Endothelial cell (in vitro differentiated cells): ENCODE results near the gene PCA3. TPM values are rescaled to one million over a fixed set of nuclear protein-coding genes. Genes with fewer than 3 reads are reported as not detected.

Experiments used
- DNase-seq: peaks from one replicate; pipeline ENCODE4 v3.0.0; 2021; ENCODE audit warnings: low spot score
- H3K27ac Mint-ChIP-seq: one replicate; pipeline ENCODE4 v1.8.0; 2021; ENCODE audit warnings: mixed read lengths, inconsistent platforms; ENCODE audit not compliant: unreplicated experiment
- H3K27me3 Mint-ChIP-seq: one replicate; pipeline ENCODE4 v1.8.0; 2021; ENCODE audit warnings: mild to moderate bottlenecking, moderate library complexity, mixed read lengths, inconsistent platforms; ENCODE audit not compliant: unreplicated experiment
- H3K36me3 Mint-ChIP-seq: one replicate; pipeline ENCODE4 v1.8.0; 2021; ENCODE audit warnings: mild to moderate bottlenecking, low read depth, mixed read lengths, inconsistent platforms; ENCODE audit not compliant: unreplicated experiment
- H3K4me1 Mint-ChIP-seq: one replicate; pipeline ENCODE4 v1.8.0; 2021; ENCODE audit warnings: mild to moderate bottlenecking, mixed read lengths, inconsistent platforms; ENCODE audit not compliant: unreplicated experiment
- H3K4me3 Mint-ChIP-seq: one replicate; pipeline ENCODE4 v1.8.0; 2021; ENCODE audit warnings: mild to moderate bottlenecking, mixed read lengths, inconsistent platforms; ENCODE audit not compliant: unreplicated experiment
- H3K9me3 Mint-ChIP-seq: one replicate; pipeline ENCODE4 v1.8.0; 2021; ENCODE audit warnings: mixed read lengths, inconsistent platforms; ENCODE audit not compliant: unreplicated experiment
- long read RNA-seq: library from polyadenylated mRNA; unstranded; transcript quantifications from one replicate; pipeline ENCODE4 v2.0.0, GENCODE V29; 2020; ENCODE audit not compliant: unreplicated experiment
- total RNA-seq: library from RNA; stranded (reverse); fragmentation: NEBNext Ultra II Directional; extraction: Animal tissue kit (Norgen Biotek cat#: 25700); gene quantifications from one replicate; pipeline ENCODE4 v1.2.1, GENCODE V29; 2021; ENCODE audit not compliant: unreplicated experiment
- TF ChIP-seq, protein P1 (sequence below): fragments of 200-600 bp; sonication (generic); IDR thresholded peaks from one replicate; pipeline ENCODE4 v1.5.0; 2021; ENCODE audit warnings: antibody characterized with exemption; ENCODE audit not compliant: unreplicated experiment

PCA3 gene
- 0.62 TPM for total RNA-seq
- long read RNA-seq: 0 reads

DNA sequence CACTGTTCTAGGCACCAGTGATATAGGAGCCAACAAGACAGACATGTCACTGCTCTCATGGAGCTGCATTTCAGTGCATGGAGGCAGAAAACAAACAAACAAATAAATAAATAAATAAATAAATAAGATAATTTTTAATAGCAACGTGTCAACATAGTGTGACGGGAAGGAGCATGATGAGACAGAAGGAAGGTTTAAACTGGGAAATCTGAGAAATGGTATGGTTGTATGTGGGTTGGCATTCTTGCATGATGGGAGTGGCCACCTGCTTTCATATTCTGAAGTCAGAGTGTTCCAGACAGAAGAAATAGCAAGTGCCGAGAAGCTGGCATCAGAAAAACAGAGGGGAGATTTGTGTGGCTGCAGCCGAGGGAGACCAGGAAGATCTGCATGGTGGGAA lies at the start of gene PCA3:
Gene PCA3 (plus strand): TSS at position 301 of the 400 bp plus-strand sequence.
- no peaks in the 10 kb centered on the region for H3K9me3 Mint-ChIP-seq
- H3K4me1 Mint-ChIP-seq: no peaks in the 10 kb centered on the region
- H3K36me3 Mint-ChIP-seq: no peaks in the 10 kb centered on the region
- H3K4me3 Mint-ChIP-seq: no peak within 1 kb of the TSS
- peaks cover 1% of the 10 kb centered on the region for H3K27me3 Mint-ChIP-seq
- no peak within 1 kb of the TSS for H3K27ac Mint-ChIP-seq
- no peak for DNase-seq
- TF ChIP-seq, protein P1, sequence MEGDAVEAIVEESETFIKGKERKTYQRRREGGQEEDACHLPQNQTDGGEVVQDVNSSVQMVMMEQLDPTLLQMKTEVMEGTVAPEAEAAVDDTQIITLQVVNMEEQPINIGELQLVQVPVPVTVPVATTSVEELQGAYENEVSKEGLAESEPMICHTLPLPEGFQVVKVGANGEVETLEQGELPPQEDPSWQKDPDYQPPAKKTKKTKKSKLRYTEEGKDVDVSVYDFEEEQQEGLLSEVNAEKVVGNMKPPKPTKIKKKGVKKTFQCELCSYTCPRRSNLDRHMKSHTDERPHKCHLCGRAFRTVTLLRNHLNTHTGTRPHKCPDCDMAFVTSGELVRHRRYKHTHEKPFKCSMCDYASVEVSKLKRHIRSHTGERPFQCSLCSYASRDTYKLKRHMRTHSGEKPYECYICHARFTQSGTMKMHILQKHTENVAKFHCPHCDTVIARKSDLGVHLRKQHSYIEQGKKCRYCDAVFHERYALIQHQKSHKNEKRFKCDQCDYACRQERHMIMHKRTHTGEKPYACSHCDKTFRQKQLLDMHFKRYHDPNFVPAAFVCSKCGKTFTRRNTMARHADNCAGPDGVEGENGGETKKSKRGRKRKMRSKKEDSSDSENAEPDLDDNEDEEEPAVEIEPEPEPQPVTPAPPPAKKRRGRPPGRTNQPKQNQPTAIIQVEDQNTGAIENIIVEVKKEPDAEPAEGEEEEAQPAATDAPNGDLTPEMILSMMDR: no peak

DNA sequence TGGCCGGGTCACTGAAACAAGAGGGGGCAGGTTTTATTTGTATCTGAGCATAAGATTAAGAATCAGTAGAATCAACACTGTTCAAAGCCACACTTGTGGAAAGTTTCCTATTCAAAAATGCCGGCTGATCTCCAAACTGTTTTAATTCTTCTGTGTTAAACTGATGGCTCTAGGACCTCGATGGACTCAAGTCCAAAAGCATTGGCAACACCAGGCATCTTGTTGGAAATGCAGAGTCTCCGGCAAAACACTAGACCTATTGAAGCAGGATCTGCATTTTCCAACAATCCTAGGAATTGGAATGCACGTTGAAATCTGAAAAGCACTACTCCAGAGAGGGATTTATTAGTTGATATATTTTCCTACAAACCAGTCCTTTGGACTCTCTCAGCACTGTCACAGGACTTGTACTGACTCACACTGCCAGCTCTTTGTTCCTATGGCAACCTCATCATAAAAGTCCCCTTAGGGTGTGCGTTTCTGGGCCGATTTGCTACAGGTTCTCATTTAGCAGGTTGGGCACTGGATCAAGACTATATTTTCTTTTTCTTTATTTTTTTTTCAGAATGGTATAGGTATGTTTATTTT lies 48.1 kb upstream of the PCA3 start:
- Mint-ChIP-seq H3K27ac (no peak overlapping the region), H3K36me3 (no peaks in the 10 kb centered on the region), H3K9me3 (no peaks in the 10 kb centered on the region), H3K4me3 (no peak overlapping the region), H3K4me1 (peaks cover 14% of the 10 kb centered on the region), H3K27me3 (no peaks in the 10 kb centered on the region)
- DNase-seq: no peak
- TF ChIP-seq, protein P1: no peak

DNA sequence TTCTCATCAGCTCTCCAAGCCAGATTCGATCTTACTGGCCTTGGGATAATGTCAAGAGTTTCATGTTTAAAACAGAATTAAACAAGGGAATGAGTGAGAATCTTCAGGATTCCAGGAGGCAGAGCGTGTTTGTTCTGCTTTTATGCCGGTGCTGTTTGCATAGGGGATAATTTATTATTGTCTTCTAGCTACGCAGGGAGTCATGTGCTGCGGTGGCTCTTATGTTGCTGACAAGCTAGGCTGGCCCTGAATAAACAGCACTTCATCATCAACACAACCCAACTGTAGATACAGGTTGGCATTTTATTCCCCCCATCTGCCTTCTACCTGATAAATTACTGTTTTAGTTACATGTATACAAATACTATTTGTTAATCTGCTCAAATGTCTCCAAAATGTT lies 47.1 kb upstream of the PCA3 start:
- Mint-ChIP-seq H3K27me3 (no peaks in the 10 kb centered on the region), H3K36me3 (no peaks in the 10 kb centered on the region), H3K27ac (no peak overlapping the region), H3K4me1 (peaks cover 14% of the 10 kb centered on the region), H3K4me3 (no peak overlapping the region), H3K9me3 (no peaks in the 10 kb centered on the region)
- DNase-seq: no peak
- TF ChIP-seq, protein P1: no peak

DNA sequence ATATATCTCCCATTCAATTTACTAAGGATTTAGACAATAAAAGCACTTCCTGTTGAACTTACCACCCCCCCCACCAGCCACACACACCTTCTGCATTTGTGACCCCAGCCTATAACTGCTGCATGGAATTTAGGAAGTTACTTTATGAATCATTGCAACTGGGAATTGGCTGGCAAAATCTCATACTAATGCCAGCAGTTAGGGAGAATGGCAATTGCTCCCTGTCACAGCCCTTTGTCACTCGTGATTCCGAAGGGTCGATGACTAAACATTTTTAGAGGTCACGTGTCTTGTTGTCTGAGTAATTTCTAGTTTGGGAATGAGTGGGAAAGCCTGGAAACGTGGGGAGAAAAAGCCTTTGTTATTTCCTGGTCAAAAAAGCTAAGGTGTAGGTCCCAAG lies 46.6 kb upstream of the PCA3 start:
- no peak overlapping the region for H3K27ac Mint-ChIP-seq
- H3K4me1 Mint-ChIP-seq: peaks cover 14% of the 10 kb centered on the region
- no peaks in the 10 kb centered on the region for H3K9me3 Mint-ChIP-seq
- H3K27me3 Mint-ChIP-seq: no peaks in the 10 kb centered on the region
- no peak for DNase-seq
- no peaks in the 10 kb centered on the region for H3K36me3 Mint-ChIP-seq
- no peak overlapping the region for H3K4me3 Mint-ChIP-seq
- TF ChIP-seq, protein P1: no peak

DNA sequence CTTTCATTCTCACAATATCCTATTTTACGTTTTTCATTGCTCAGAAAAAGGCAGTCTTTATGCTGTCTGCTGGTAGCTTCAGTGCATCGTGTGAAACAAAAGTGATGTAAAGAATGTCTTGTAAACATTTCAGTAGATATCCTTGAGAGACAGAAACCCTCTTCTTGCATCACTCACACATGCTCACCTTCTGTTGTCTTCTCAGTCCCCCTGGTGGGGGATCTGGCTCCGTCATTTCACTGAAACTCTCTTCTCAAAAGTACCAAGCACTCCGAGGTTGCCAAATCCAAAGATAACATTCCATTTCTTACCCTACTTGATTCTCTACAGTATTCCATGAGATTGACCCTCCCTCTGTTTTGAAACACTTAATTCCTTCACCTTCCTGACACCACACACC lies 46.1 kb upstream of the PCA3 start:
- Mint-ChIP-seq H3K9me3 (no peaks in the 10 kb centered on the region), H3K27ac (no peak overlapping the region), H3K4me3 (no peak overlapping the region), H3K27me3 (no peaks in the 10 kb centered on the region), H3K4me1 (peaks cover 12% of the 10 kb centered on the region), H3K36me3 (no peaks in the 10 kb centered on the region)
- TF ChIP-seq, protein P1: no peak
- DNase-seq: no peak
